ENCODE data around the gene PTX4. TPM values are rescaled to one million over a fixed set of nuclear protein-coding genes. Genes with fewer than 3 reads are reported as not detected.
"Not testable (repeated sequence)": the region's sequence is repeated elsewhere in the genome, so short reads cannot be mapped to it uniquely, and the experiment has no call there.

The PTX4 gene
- total RNA-seq, 1 donor from 2014 or later, result 0.10 TPM

GRCh38 chr16:1481906-1482835 lies 6.6 kb downstream of the PTX4 start:
- no peak for DNase-seq

GRCh38 chr16:1478937-1479336 lies 9.8 kb downstream of the PTX4 start:
- not testable (repeated sequence) for DNase-seq

GRCh38 chr16:1477033-1477432 lies 11.7 kb downstream of the PTX4 start:
- DNase-seq, result no peak

- no peak for DNase-seq
Observed at GRCh38 chr16:1475552-1476114, 13.1 kb downstream of the PTX4 start.

- peak; percentile 46 for DNase-seq
Observed at GRCh38 chr16:1474796-1475551, 13.8 kb downstream of the PTX4 start, which contains the start of gene CLCN7. TSS of gene CLCN7 (minus strand) at chr16:1475028. CDS start at chr16:1474974, 54 bp downstream.

- no peak for DNase-seq
Observed at GRCh38 chr16:1474082-1474795, 14.5 kb downstream of the PTX4 start.

GRCh38 chr16:1472974-1473373 lies 15.8 kb downstream of the PTX4 start:
- no peak for DNase-seq

- DNase-seq, result no peak
Observed at GRCh38 chr16:1471569-1472194, 17.1 kb downstream of the PTX4 start.

- DNase-seq, result no peak
Observed at GRCh38 chr16:1470481-1471251, 18.1 kb downstream of the PTX4 start.

- no peak for DNase-seq
Observed at GRCh38 chr16:1469693-1470201, 19.0 kb downstream of the PTX4 start.

- DNase-seq, result not testable (repeated sequence)
Observed at GRCh38 chr16:1469141-1469540, 19.6 kb downstream of the PTX4 start.

GRCh38 chr16:1468426-1468810 lies 20.3 kb downstream of the PTX4 start:
- no peak for DNase-seq

GRCh38 chr16:1466968-1467521 lies 21.7 kb downstream of the PTX4 start:
- DNase-seq, result no peak

- DNase-seq, result no peak
Observed at GRCh38 chr16:1466054-1466453, 22.7 kb downstream of the PTX4 start.

- no peak for DNase-seq
Observed at GRCh38 chr16:1465567-1465915, 23.2 kb downstream of the PTX4 start.

GRCh38 chr16:1464894-1465566 lies 23.7 kb downstream of the PTX4 start:
- DNase-seq, result no peak

GRCh38 chr16:1464196-1464893 lies 24.4 kb downstream of the PTX4 start:
- DNase-seq, result no peak

GRCh38 chr16:1461146-1461545 lies 27.6 kb downstream of the PTX4 start:
- DNase-seq, result no peak

- DNase-seq, result no peak
Observed at GRCh38 chr16:1460602-1461138, 28.1 kb downstream of the PTX4 start.
